H9 (cell line): ENCODE measurements around the gene ZFAND3. TPM values are rescaled to one million over a fixed set of nuclear protein-coding genes. Genes with fewer than 3 reads are reported as not detected.

Experiments
- DNase-seq: peaks from one replicate; pipeline ENCODE4 v3.0.0-alpha.2; 2017
- H2AFZ ChIP-seq: one replicate; pipeline ENCODE4 v1.6.1; 2013; ENCODE audit warnings: mild to moderate bottlenecking, low read length, control low read depth, moderate library complexity
- H2AK5ac ChIP-seq: 2 replicates; pipeline ENCODE4 v1.6.1; 2013; ENCODE audit warnings: low read length, control low read depth, mixed read lengths; ENCODE audit not compliant: insufficient read length
- H2BK120ac ChIP-seq: one replicate; pipeline ENCODE4 v1.6.1; 2013; ENCODE audit warnings: low read depth, mild to moderate bottlenecking, low read length, control low read depth, inconsistent platforms; ENCODE audit not compliant: poor library complexity, severe bottlenecking
- H2BK12ac ChIP-seq: 2 replicates; pipeline ENCODE4 v1.6.1; 2013; ENCODE audit warnings: low read length, control low read depth, mixed read lengths, low read depth; ENCODE audit not compliant: insufficient read length
- H2BK15ac ChIP-seq: 2 replicates; pipeline ENCODE4 v1.6.1; 2013; ENCODE audit warnings: low read depth, low read length, control low read depth
- H2BK20ac ChIP-seq: one replicate; pipeline ENCODE4 v1.6.1; 2013; ENCODE audit warnings: low read depth, mild to moderate bottlenecking, low read length, control low read depth, inconsistent platforms; ENCODE audit not compliant: poor library complexity, severe bottlenecking
- H2BK5ac ChIP-seq: 2 replicates; pipeline ENCODE4 v1.6.1; 2013; ENCODE audit warnings: low read length, control low read depth, mixed read lengths; ENCODE audit not compliant: insufficient read length
- H3K14ac ChIP-seq: 2 replicates; pipeline ENCODE4 v1.6.1; 2013; ENCODE audit warnings: low read length, control low read depth; ENCODE audit not compliant: insufficient read depth
- H3K18ac ChIP-seq: 2 replicates; pipeline ENCODE4 v1.6.1; 2013; ENCODE audit warnings: low read depth, mild to moderate bottlenecking, mixed read lengths, low read length, control low read depth; ENCODE audit not compliant: insufficient read length
- H3K23ac ChIP-seq: 2 replicates; pipeline ENCODE4 v1.6.1; 2013; ENCODE audit warnings: low read length, control low read depth, mixed read lengths, low read depth; ENCODE audit not compliant: insufficient read length
- H3K23me2 ChIP-seq: 2 replicates; pipeline ENCODE4 v1.6.1; 2013; ENCODE audit warnings: low read depth, mild to moderate bottlenecking, mixed read lengths, low read length, control low read depth; ENCODE audit not compliant: insufficient read length, poor library complexity, severe bottlenecking
- H3K27ac ChIP-seq: 2 replicates; pipeline ENCODE4 v1.5.1; 2013; ENCODE audit warnings: low read length, control low read depth, mixed read lengths, low read depth; ENCODE audit not compliant: insufficient read length
- H3K27me3 ChIP-seq: 2 replicates; pipeline ENCODE4 v1.6.1; 2013; ENCODE audit warnings: low read length, control low read depth, inconsistent platforms; ENCODE audit not compliant: insufficient read depth
- H3K4ac ChIP-seq: 2 replicates; pipeline ENCODE4 v1.6.1; 2013; ENCODE audit warnings: low read depth, mild to moderate bottlenecking, control low read depth, inconsistent platforms, low read length, moderate library complexity
- H3K4me1 ChIP-seq: 2 replicates; pipeline ENCODE4 v1.6.1; 2013; ENCODE audit warnings: low read length, control low read depth, inconsistent platforms; ENCODE audit not compliant: insufficient read depth
- H3K4me2 ChIP-seq: 2 replicates; pipeline ENCODE4 v1.6.1; 2013; ENCODE audit warnings: low read length, control low read depth, mixed read lengths; ENCODE audit not compliant: insufficient read length, insufficient read depth
- H3K56ac ChIP-seq: 2 replicates; pipeline ENCODE4 v1.6.1; 2013; ENCODE audit warnings: low read depth, mild to moderate bottlenecking, mixed read lengths, low read length, control low read depth; ENCODE audit not compliant: insufficient read length
- H3K79me1 ChIP-seq: 2 replicates; pipeline ENCODE4 v1.6.1; 2013; ENCODE audit warnings: low read depth, mild to moderate bottlenecking, moderate library complexity, low read length, control low read depth, inconsistent platforms; ENCODE audit not compliant: insufficient read depth, poor library complexity, severe bottlenecking
- H3K79me2 ChIP-seq: 2 replicates; pipeline ENCODE4 v1.6.1; 2013; ENCODE audit warnings: low read length, control low read depth, inconsistent platforms; ENCODE audit not compliant: insufficient read depth
- H3K9ac ChIP-seq: 2 replicates; pipeline ENCODE4 v1.6.1; 2013; ENCODE audit warnings: low read length, control low read depth, mixed read lengths; ENCODE audit not compliant: insufficient read length; ENCODE audit errors: extremely low read depth
- H3K9me3 ChIP-seq: one replicate; pipeline ENCODE4 v1.6.1; 2013; ENCODE audit warnings: low read depth, low read length, inconsistent platforms; ENCODE audit not compliant: control insufficient read depth
- H3T11ph ChIP-seq: one replicate; pipeline ENCODE4 v1.6.1; 2013; ENCODE audit warnings: mild to moderate bottlenecking, low read length, control low read depth, inconsistent platforms
- H4K20me1 ChIP-seq: one replicate; pipeline ENCODE4 v1.6.1; 2013; ENCODE audit not compliant: control insufficient read depth, insufficient read length, insufficient read depth
- H4K5ac ChIP-seq: 2 replicates; pipeline ENCODE4 v1.6.1; 2013; ENCODE audit warnings: low read depth, mild to moderate bottlenecking, mixed read lengths, low read length, control low read depth; ENCODE audit not compliant: insufficient read length
- H4K8ac ChIP-seq: replicated peaks from 2 replicates; pipeline ENCODE4 v1.6.1; 2013; ENCODE audit warnings: low read length, control low read depth, mixed read lengths, low read depth; ENCODE audit not compliant: insufficient read length
- H4K91ac ChIP-seq: 2 replicates; pipeline ENCODE4 v1.6.1; 2013; ENCODE audit warnings: low read depth, mild to moderate bottlenecking, moderate library complexity, mixed read lengths, low read length, control low read depth; ENCODE audit not compliant: insufficient read length
- H3K27ac Mint-ChIP-seq, 3 experiments: 2 replicates in 2 of 3; 3 replicates in 1 of 3; pipeline ENCODE4 v1.8.0; 2020 to 2021; ENCODE audit warnings: mixed read lengths in 3 of 3, mild to moderate bottlenecking in 1 of 3, moderate library complexity in 1 of 3
- H3K27me3 Mint-ChIP-seq: 2 replicates; pipeline ENCODE4 v1.8.0; 2021; ENCODE audit warnings: low read depth, mild to moderate bottlenecking, moderate library complexity, mixed read lengths
- H3K36me3 Mint-ChIP-seq, 3 experiments: 2 replicates in 2 of 3; 3 replicates in 1 of 3; pipeline ENCODE4 v1.8.0; 2020 to 2021; ENCODE audit warnings: low read depth in 3 of 3, mixed read lengths in 3 of 3; ENCODE audit not compliant: insufficient read depth in 1 of 3
- H3K4me1 Mint-ChIP-seq, 2 experiments: 2 replicates each; pipeline ENCODE4 v1.8.0; 2020; ENCODE audit warnings: mixed read lengths in 2 of 2
- H3K4me3 Mint-ChIP-seq, 2 experiments: 2 replicates in 1 of 2; 3 replicates in 1 of 2; pipeline ENCODE4 v1.8.0; 2020 to 2021; ENCODE audit warnings: mild to moderate bottlenecking in 2 of 2, mixed read lengths in 2 of 2, moderate library complexity in 1 of 2
- H3K9me3 Mint-ChIP-seq, 2 experiments: 2 replicates in 1 of 2; 3 replicates in 1 of 2; pipeline ENCODE4 v1.8.0; 2020; ENCODE audit warnings: mild to moderate bottlenecking in 2 of 2, mixed read lengths in 2 of 2, moderate library complexity in 1 of 2
- WGBS: extraction: QIAGEN DNeasy Blood & Tissue Kit; methylation state at CpG from one replicate; pipeline ENCODE4 v1.1.7; 2013; ENCODE audit warnings: missing lambda C conversion rate, low lambda C conversion rate, mixed read lengths; ENCODE audit not compliant: insufficient read length; ENCODE audit errors: extremely low coverage; 5-methylcytosine and 5-hydroxymethylcytosine counted together
- total RNA-seq: library from RNA; stranded (reverse); gene quantifications from 2 replicates; pipeline ENCODE4 v1.2.1, GENCODE V29; 2021
- TF ChIP-seq, protein P1 (sequence below): fragments of 200-600 bp; sonication (generic); conservative IDR thresholded peaks from 3 replicates; pipeline ENCODE4 v1.8.0; 2021; ENCODE audit warnings: antibody characterized with exemption, mild to moderate bottlenecking

ZFAND3 gene
- total RNA-seq, 1 experiment from 2014 or later = 57.7 TPM

DNA sequence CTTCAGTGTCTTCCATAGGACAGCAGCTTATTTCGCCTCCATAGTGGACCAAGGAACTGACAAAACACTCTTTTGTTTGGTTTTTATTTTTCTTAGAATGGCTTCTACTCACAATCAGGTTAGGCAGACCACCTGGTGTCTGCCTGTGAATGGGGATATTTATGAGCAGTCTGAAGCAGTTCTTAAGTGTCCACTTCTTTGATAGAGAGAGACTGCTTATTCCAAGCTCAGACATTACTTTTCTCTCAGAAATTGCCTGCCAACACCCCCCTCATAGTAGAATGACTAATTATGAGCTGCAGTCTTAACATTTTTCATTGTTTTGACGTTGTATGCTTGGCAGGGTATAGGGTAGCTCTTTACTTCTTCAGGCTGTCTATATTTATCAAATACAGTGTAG lies 174.7 kb downstream of the ZFAND3 start:
- Histone ChIP-seq H3K27ac (no peak overlapping the region), H4K91ac (no peak overlapping the region), H3K4me1 (no peaks in the 10 kb centered on the region; the same call in 1 of the 2 replicates), H3K79me2 (no peaks in the 10 kb centered on the region; the same call in 1 of the 2 replicates), H3K23me2 (no peaks in the 10 kb centered on the region), H2BK12ac (no peak overlapping the region), H3K9me3 (no peaks in the 10 kb centered on the region), H2BK120ac (no peak overlapping the region), H4K20me1 (no peaks in the 10 kb centered on the region), H3K27me3 (no peaks in the 10 kb centered on the region), H3K79me1 (no peaks in the 10 kb centered on the region), H3K4ac (no peak overlapping the region), H3T11ph (no peak overlapping the region), H2BK15ac (no peak overlapping the region), H2BK5ac (no peak overlapping the region), H2AK5ac (no peak overlapping the region), H3K4me2 (no peak overlapping the region), H3K56ac (no peak overlapping the region), H2AFZ (no peak overlapping the region), H3K9ac (no peak overlapping the region), H3K14ac (no peak overlapping the region), H4K5ac (no peak overlapping the region), H4K8ac (no peak overlapping the region), H3K18ac (no peak overlapping the region), H3K23ac (no peak overlapping the region), H2BK20ac (no peak overlapping the region)
- H3K4me3 Mint-ChIP-seq = no peak overlapping the region
- TF ChIP-seq, protein P1, sequence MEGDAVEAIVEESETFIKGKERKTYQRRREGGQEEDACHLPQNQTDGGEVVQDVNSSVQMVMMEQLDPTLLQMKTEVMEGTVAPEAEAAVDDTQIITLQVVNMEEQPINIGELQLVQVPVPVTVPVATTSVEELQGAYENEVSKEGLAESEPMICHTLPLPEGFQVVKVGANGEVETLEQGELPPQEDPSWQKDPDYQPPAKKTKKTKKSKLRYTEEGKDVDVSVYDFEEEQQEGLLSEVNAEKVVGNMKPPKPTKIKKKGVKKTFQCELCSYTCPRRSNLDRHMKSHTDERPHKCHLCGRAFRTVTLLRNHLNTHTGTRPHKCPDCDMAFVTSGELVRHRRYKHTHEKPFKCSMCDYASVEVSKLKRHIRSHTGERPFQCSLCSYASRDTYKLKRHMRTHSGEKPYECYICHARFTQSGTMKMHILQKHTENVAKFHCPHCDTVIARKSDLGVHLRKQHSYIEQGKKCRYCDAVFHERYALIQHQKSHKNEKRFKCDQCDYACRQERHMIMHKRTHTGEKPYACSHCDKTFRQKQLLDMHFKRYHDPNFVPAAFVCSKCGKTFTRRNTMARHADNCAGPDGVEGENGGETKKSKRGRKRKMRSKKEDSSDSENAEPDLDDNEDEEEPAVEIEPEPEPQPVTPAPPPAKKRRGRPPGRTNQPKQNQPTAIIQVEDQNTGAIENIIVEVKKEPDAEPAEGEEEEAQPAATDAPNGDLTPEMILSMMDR = no peak
- H3K27me3 Mint-ChIP-seq = no peaks in the 10 kb centered on the region
- H3K27ac Mint-ChIP-seq = no peak overlapping the region
- no CpG with 5 or more reads among the region's 2 CpGs for WGBS
- no peaks in the 10 kb centered on the region for H3K9me3 Mint-ChIP-seq
- no peak for DNase-seq
- peaks cover 30 to 33% of the 10 kb centered on the region in 2 experiments for H3K4me1 Mint-ChIP-seq
- H3K36me3 Mint-ChIP-seq = no peaks in the 10 kb centered on the region
